Neural crest cell (in vitro differentiated cells): ENCODE results near the gene PHKA1. TPM values are rescaled to one million over a fixed set of nuclear protein-coding genes. Genes with fewer than 3 reads are reported as not detected.
A peak's percentile ranks its signal among the peaks of the same experiment; 100 is the strongest.

Source experiments
- DNase-seq: peaks from one replicate; pipeline ENCODE4 v3.0.0; 2021; ENCODE audit warnings: low read depth, mixed read lengths, low spot score
- H3K27ac Mint-ChIP-seq: one replicate; pipeline ENCODE4 v1.8.0; 2021; ENCODE audit warnings: mild to moderate bottlenecking, mixed read lengths; ENCODE audit not compliant: unreplicated experiment
- H3K27me3 Mint-ChIP-seq: 2 replicates; pipeline ENCODE4 v1.8.0; 2021; ENCODE audit warnings: low read depth, mild to moderate bottlenecking, mixed read lengths
- H3K36me3 Mint-ChIP-seq: 2 replicates; pipeline ENCODE4 v1.8.0; 2021; ENCODE audit warnings: low read depth, mild to moderate bottlenecking, mixed read lengths
- H3K4me1 Mint-ChIP-seq: 2 replicates; pipeline ENCODE4 v1.8.0; 2021; ENCODE audit warnings: mixed read lengths
- H3K4me3 Mint-ChIP-seq: one replicate; pipeline ENCODE4 v1.8.0; 2021; ENCODE audit warnings: mild to moderate bottlenecking, mixed read lengths
- H3K9me3 Mint-ChIP-seq: 2 replicates; pipeline ENCODE4 v1.8.0; 2021; ENCODE audit warnings: mixed read lengths
- CTCF ChIP-seq: fragments of 200-600 bp; sonication (generic); conservative IDR thresholded peaks from 2 replicates; pipeline ENCODE4 v1.5.0; 2021; ENCODE audit warnings: antibody characterized with exemption, mild to moderate bottlenecking
- total RNA-seq: library from RNA; stranded (reverse); gene quantifications from 2 replicates; pipeline ENCODE4 v1.2.1, GENCODE V29; 2021

PHKA1 gene
- total RNA-seq, 1 donor from 2014 or later, result 10.2 TPM

GRCh38 chrX:72715546-72715945 lies 1.4 kb upstream of the PHKA1 start:
- Mint-ChIP-seq H3K4me1 (peaks cover 25% of the 10 kb centered on the region), H3K4me3 (peak overlapping the region; percentile 76), H3K9me3 (no peaks in the 10 kb centered on the region), H3K27me3 (no peaks in the 10 kb centered on the region), H3K27ac (no peak overlapping the region), H3K36me3 (no peaks in the 10 kb centered on the region)
- no peak for TF ChIP-seq CTCF
- no peak for DNase-seq

GRCh38 chrX:72714478-72714916 lies 391 bp upstream of the PHKA1 start:
- TF ChIP-seq CTCF, result no peak
- Mint-ChIP-seq H3K27me3 (no peaks in the 10 kb centered on the region), H3K36me3 (no peaks in the 10 kb centered on the region), H3K4me3 (peak overlapping the region; percentile 88), H3K27ac (no peak overlapping the region), H3K4me1 (peaks cover 25% of the 10 kb centered on the region), H3K9me3 (no peaks in the 10 kb centered on the region)
- peak; percentile 17 for DNase-seq

DNA sequence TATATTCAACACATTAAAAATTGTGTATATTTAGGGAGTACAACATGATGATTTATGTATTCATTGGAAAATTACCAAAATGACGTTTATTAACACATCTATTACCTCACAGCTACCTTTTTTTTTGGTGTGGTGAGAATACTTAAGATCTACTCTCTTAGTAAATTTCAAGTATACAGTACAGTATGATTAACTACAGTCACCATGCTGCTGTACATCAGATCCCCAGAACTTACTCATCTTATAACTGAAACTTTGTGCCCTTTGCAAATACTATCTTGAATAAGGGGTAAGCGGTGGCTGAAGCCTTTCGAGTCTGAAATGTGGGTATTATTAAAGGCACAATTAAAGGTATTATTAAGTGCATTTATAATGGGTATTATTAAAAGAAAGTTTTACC lies 976 bp downstream of the PHKA1 start:
- no peaks in the 10 kb centered on the region for H3K9me3 Mint-ChIP-seq
- peak overlapping the region; percentile 84 for H3K4me3 Mint-ChIP-seq
- DNase-seq, result no peak
- no peak for TF ChIP-seq CTCF
- no peaks in the 10 kb centered on the region for H3K27me3 Mint-ChIP-seq
- no peak overlapping the region for H3K27ac Mint-ChIP-seq
- H3K36me3 Mint-ChIP-seq, result peaks cover 3% of the 10 kb centered on the region
- H3K4me1 Mint-ChIP-seq, result peaks cover 25% of the 10 kb centered on the region

GRCh38 chrX:72712094-72712755 lies 1.9 kb downstream of the PHKA1 start:
- peaks cover 25% of the 10 kb centered on the region for H3K4me1 Mint-ChIP-seq
- H3K36me3 Mint-ChIP-seq, result peaks cover 3% of the 10 kb centered on the region
- no peaks in the 10 kb centered on the region for H3K9me3 Mint-ChIP-seq
- H3K27ac Mint-ChIP-seq, result no peak overlapping the region
- no peak for DNase-seq
- TF ChIP-seq CTCF, result no peak
- H3K27me3 Mint-ChIP-seq, result no peaks in the 10 kb centered on the region
- H3K4me3 Mint-ChIP-seq, result peak overlapping the region; percentile 38

GRCh38 chrX:72705814-72706213 lies 8.3 kb downstream of the PHKA1 start:
- H3K27me3 Mint-ChIP-seq, result no peaks in the 10 kb centered on the region
- TF ChIP-seq CTCF, result no peak
- peaks cover 3% of the 10 kb centered on the region for H3K9me3 Mint-ChIP-seq
- H3K4me1 Mint-ChIP-seq, result no peaks in the 10 kb centered on the region
- no peak overlapping the region for H3K27ac Mint-ChIP-seq
- no peak for DNase-seq
- H3K36me3 Mint-ChIP-seq, result peaks cover 20% of the 10 kb centered on the region
- H3K4me3 Mint-ChIP-seq, result no peak overlapping the region
